ENCODE results near the gene H2BW1.
"Not testable (repeated sequence)": the region's sequence is repeated elsewhere in the genome, so short reads cannot be mapped to it uniquely, and the experiment has no call there.

Gene H2BW1

GRCh38 chrX:103983508-103983907 is 30.0 kb downstream of the H2BW1 start:
- H3K4me1 ChIP-seq (ENCODE audit: control insufficient read depth, insufficient read depth, low read length); H3K9me3 ChIP-seq (ENCODE audit: control insufficient read depth, insufficient read depth, low read length); H3K27me3 ChIP-seq (ENCODE audit: control insufficient read depth, insufficient read depth, low read length); H3K4me3 ChIP-seq (ENCODE audit: low read depth, low read length); H3K36me3 ChIP-seq (ENCODE audit: control insufficient read depth, insufficient read depth, low read length); H3K9ac ChIP-seq (ENCODE audit: low read depth, low read length): not testable (repeated sequence)

DNA sequence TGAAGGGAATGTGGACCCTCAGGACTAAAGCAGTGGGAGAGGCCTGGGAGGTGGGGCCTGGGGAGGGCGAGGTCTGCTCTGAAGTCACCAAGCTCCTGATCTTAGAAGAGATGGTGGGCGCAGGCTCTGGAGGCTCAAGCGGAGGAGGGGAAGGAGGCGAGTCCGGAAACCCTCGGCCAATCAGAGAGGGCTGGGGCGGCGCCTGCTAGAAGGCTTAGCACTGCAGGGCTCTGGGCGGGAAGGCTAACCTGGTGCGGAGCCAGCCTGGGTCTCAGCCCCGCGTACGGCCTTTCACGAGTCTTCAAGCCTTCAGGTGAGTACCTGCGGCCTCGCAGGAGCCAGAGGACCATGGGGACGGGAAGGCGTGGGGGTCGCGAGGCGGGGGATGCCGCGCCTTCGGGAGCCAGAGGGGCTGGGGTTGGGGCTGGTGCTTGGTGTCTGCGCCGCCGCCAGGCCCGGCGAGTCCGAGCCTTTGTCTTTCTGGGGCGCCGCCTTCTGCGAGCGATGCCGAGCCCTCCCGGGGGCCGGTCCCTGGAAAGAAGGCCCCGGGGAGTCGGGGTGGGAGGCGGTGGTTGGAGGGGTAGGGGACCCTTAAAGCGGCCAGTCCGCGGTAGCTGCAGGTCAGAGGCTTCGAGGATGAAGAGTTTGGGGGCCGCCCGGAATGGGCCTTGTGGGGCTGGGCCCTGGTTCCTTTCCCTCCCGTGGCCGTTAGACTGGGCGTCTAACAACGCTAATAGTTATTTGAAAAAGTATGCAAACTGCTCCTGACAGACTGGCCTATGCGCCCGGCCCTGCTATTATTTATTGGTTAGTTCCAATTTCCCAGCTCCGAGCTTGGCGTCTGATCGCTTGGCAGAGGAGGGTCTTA is 50.9 kb downstream of the H2BW1 start, which contains the start of gene TMSB15B:
Gene TMSB15B (plus strand): TSS at position 217 of the 868 bp plus-strand sequence.
- not testable (repeated sequence) for H3K4me3 ChIP-seq (ENCODE audit: low read depth, low read length); H3K4me1 ChIP-seq (ENCODE audit: control insufficient read depth, insufficient read depth, low read length); H3K27me3 ChIP-seq (ENCODE audit: control insufficient read depth, insufficient read depth, low read length); H3K36me3 ChIP-seq (ENCODE audit: control insufficient read depth, insufficient read depth, low read length); H3K9me3 ChIP-seq (ENCODE audit: control insufficient read depth, insufficient read depth, low read length); H3K9ac ChIP-seq (ENCODE audit: low read depth, low read length)

Measured in iPS-15b (cell line).